Loucy (cell line): ENCODE data around the gene WWOX.
A peak's percentile ranks its signal among the peaks of the same experiment; 100 is the strongest.

Experiments
- H2AFZ ChIP-seq: fragments of 200-600 bp; sonication (generic); 2 replicates; pipeline ENCODE4 v1.6.0; 2016; ENCODE audit warnings: antibody characterized with exemption, mild to moderate bottlenecking, low read length, moderate library complexity
- H3F3A ChIP-seq: fragments of 200-600 bp; 2 replicates; pipeline ENCODE4 v1.6.0; 2016; ENCODE audit warnings: antibody characterized with exemption, low read depth, mild to moderate bottlenecking
- H3K27me3 ChIP-seq: fragments of 200-600 bp; sonication (generic); 2 replicates; pipeline ENCODE4 v1.6.1; 2014; ENCODE audit warnings: low read length, mild to moderate bottlenecking; ENCODE audit not compliant: insufficient read depth, poor library complexity, severe bottlenecking
- H3K36me3 ChIP-seq: fragments of 200-600 bp; sonication (generic); 2 replicates; pipeline ENCODE4 v1.6.1; 2016; ENCODE audit warnings: low read length; ENCODE audit not compliant: insufficient read depth
- H3K4me1 ChIP-seq: fragments of 200-600 bp; sonication (generic); 2 replicates; pipeline ENCODE4 v1.5.1; 2014; ENCODE audit warnings: low read length, mild to moderate bottlenecking; ENCODE audit not compliant: insufficient read depth, poor library complexity, severe bottlenecking
- H3K4me2 ChIP-seq: fragments of 200-600 bp; sonication (generic); 2 replicates; pipeline ENCODE4 v1.6.0; 2014; ENCODE audit warnings: antibody characterized with exemption, low read length, low read depth, mild to moderate bottlenecking; ENCODE audit not compliant: poor library complexity, severe bottlenecking
- H3K4me3 ChIP-seq: fragments of 200-600 bp; sonication (generic); 2 replicates; pipeline ENCODE4 v1.5.1; 2014; ENCODE audit warnings: low read length, mild to moderate bottlenecking, mixed read lengths; ENCODE audit not compliant: poor library complexity, severe bottlenecking
- H3K79me2 ChIP-seq: fragments of 200-600 bp; sonication (generic); 2 replicates; pipeline ENCODE4 v1.6.1; 2014; ENCODE audit warnings: low read length; ENCODE audit not compliant: insufficient read depth
- H3K9ac ChIP-seq: fragments of 200-600 bp; sonication (generic); 2 replicates; pipeline ENCODE4 v1.6.0; 2014; ENCODE audit warnings: mild to moderate bottlenecking, low read depth, low read length, moderate library complexity; ENCODE audit not compliant: poor library complexity, severe bottlenecking
- H3K9me2 ChIP-seq: fragments of 200-600 bp; sonication (generic); replicated peaks from 2 replicates; pipeline ENCODE4 v1.6.1; 2016; ENCODE audit warnings: low read depth, low read length, mixed read lengths
- H3K9me3 ChIP-seq: fragments of 200-600 bp; sonication (generic); 2 replicates; pipeline ENCODE4 v1.6.1; 2014; ENCODE audit warnings: mild to moderate bottlenecking, antibody characterized with exemption, low read length, low read depth; ENCODE audit not compliant: insufficient read depth
- H4K20me1 ChIP-seq: fragments of 200-600 bp; sonication (generic); 2 replicates; pipeline ENCODE4 v1.6.0; 2014; ENCODE audit warnings: antibody characterized with exemption, low read length, mild to moderate bottlenecking; ENCODE audit not compliant: insufficient read depth, poor library complexity, severe bottlenecking
- EZH2phosphoT487 ChIP-seq: fragments of 200-600 bp; IDR thresholded peaks from 2 replicates; pipeline ENCODE4 v1.6.1; 2018; ENCODE audit warnings: antibody characterized with exemption, mild to moderate bottlenecking, moderate library complexity, borderline replicate concordance
- TF ChIP-seq, protein P1 (sequence below): fragments of 200-600 bp; sonication (generic); conservative IDR thresholded peaks from 2 replicates; pipeline ENCODE4 v1.5.1; 2014; ENCODE audit warnings: mild to moderate bottlenecking, antibody characterized with exemption, low read length

Gene WWOX

DNA sequence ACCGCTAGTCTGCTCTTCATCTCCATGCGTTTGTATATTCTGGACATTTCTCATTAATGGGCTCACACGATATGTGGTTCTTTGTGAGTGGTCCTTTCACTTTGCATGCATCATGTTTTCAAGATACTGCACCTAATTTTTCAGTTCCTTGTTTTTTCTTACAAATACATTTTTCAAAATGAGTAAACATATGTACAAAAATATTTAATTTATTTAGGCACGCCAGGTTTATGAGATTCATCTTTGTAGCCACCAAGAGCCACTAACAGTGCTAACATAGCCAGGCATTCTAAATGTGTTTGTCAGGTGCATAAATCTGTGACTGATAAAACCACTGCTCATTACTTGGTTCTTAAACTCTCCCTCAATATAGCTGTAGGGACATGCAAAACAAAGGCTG lies 375.3 kb downstream of the WWOX start:
- no peak overlapping the region for H3K4me2 ChIP-seq
- no peak overlapping the region for H2AFZ ChIP-seq
- H3F3A ChIP-seq = no peaks in the 10 kb centered on the region
- TF ChIP-seq, protein P1, sequence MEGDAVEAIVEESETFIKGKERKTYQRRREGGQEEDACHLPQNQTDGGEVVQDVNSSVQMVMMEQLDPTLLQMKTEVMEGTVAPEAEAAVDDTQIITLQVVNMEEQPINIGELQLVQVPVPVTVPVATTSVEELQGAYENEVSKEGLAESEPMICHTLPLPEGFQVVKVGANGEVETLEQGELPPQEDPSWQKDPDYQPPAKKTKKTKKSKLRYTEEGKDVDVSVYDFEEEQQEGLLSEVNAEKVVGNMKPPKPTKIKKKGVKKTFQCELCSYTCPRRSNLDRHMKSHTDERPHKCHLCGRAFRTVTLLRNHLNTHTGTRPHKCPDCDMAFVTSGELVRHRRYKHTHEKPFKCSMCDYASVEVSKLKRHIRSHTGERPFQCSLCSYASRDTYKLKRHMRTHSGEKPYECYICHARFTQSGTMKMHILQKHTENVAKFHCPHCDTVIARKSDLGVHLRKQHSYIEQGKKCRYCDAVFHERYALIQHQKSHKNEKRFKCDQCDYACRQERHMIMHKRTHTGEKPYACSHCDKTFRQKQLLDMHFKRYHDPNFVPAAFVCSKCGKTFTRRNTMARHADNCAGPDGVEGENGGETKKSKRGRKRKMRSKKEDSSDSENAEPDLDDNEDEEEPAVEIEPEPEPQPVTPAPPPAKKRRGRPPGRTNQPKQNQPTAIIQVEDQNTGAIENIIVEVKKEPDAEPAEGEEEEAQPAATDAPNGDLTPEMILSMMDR = no peak
- TF ChIP-seq EZH2phosphoT487 = no peak
- no peaks in the 10 kb centered on the region for H3K27me3 ChIP-seq
- H3K4me1 ChIP-seq = no peaks in the 10 kb centered on the region
- no peaks in the 10 kb centered on the region for H3K9me3 ChIP-seq
- no peaks in the 10 kb centered on the region for H3K9me2 ChIP-seq
- no peak overlapping the region for H3K4me3 ChIP-seq
- no peaks in the 10 kb centered on the region for H4K20me1 ChIP-seq
- no peak overlapping the region for H3K9ac ChIP-seq
- no peaks in the 10 kb centered on the region for H3K79me2 ChIP-seq
- no peaks in the 10 kb centered on the region for H3K36me3 ChIP-seq

DNA sequence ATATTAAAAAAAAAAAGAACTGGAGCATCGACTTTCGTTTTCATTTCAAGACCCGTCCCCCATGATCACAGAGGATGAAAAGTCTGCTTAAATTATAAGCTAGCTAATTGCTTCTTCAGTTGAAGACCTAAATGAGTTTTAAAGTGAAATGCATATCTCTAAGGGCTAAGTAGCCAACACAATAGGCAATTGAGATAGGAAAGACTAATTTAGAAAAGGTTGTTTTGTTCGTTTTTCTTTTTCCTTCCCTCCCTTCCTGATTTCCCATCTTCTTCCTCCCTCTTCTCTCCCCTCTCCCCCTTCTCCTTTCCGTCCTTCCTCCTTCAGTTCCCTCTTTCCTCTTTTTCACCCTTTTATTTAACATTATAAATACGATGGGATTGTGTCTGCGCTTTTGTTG lies 377.2 kb downstream of the WWOX start:
- TF ChIP-seq, protein P1 = no peak
- TF ChIP-seq EZH2phosphoT487 = no peak
- no peaks in the 10 kb centered on the region for H3K27me3 ChIP-seq
- no peaks in the 10 kb centered on the region for H3K4me1 ChIP-seq
- H2AFZ ChIP-seq = no peak overlapping the region
- no peaks in the 10 kb centered on the region for H3K9me3 ChIP-seq
- no peak overlapping the region for H3K9ac ChIP-seq
- H3K4me3 ChIP-seq = no peak overlapping the region
- H3K9me2 ChIP-seq = no peaks in the 10 kb centered on the region
- H3K36me3 ChIP-seq = no peaks in the 10 kb centered on the region
- no peaks in the 10 kb centered on the region for H4K20me1 ChIP-seq
- H3K4me2 ChIP-seq = no peak overlapping the region
- H3F3A ChIP-seq = no peaks in the 10 kb centered on the region
- H3K79me2 ChIP-seq = no peaks in the 10 kb centered on the region

DNA sequence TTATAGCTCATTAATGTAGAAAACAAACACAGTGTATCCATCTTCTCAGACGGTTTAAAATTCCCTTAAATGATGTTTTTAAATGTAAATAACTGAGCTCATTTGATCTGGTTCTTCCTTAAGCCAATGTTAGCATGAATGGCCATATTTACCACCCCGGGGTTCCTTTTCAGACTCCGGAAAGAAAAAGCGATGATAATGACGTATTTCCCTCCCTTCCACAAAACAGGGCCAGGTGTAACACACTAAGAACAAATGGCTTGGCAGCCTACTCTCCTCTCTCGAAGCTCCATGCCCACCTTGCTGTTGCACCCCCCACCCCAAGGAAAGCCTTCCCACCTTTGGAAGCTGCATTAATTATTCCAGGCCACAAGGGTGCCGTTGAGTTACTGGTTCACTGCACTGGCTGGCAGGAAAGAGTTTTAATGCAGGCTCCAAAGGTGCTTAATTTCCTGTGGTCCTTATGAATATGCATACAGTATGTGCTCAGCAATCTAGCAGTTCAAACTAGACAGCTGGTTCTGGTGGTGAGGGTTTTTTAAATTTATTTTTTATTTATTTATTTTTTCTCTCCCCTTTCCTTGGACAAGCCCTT lies 378.9 kb downstream of the WWOX start:
- Histone ChIP-seq H3K4me2 (no peak overlapping the region), H3K4me1 (no peaks in the 10 kb centered on the region), H3K9me2 (no peaks in the 10 kb centered on the region), H3K27me3 (no peaks in the 10 kb centered on the region), H3F3A (no peaks in the 10 kb centered on the region), H3K9ac (no peak overlapping the region), H3K79me2 (no peaks in the 10 kb centered on the region), H3K9me3 (no peaks in the 10 kb centered on the region), H2AFZ (0 out of 2 replicates have a peak overlapping the region, but pooled peaks have one; percentile 17), H4K20me1 (no peaks in the 10 kb centered on the region), H3K4me3 (no peak overlapping the region), H3K36me3 (no peaks in the 10 kb centered on the region)
- TF ChIP-seq, protein P1 = peak; percentile 24; the same call in 1 of the 2 replicates
- TF ChIP-seq EZH2phosphoT487 = no peak
